Measurements from ENCODE around the gene ARL10. TPM values are rescaled to one million over a fixed set of nuclear protein-coding genes. Genes with fewer than 3 reads are reported as not detected.

ARL10 gene
- total RNA-seq = 1 to 10 TPM; 4.0 to 5.8 TPM

GRCh38 chr5:176365351-176366231 lies at the start of gene ARL10:
Gene ARL10, plus strand, starts transcription at chr5:176365487. Its CDS starts 77 bp downstream, at chr5:176365564.
- H3K4me3 ChIP-seq = peak within 1 kb of the TSS; percentile 60 to 71
- H3K27me3 ChIP-seq = no peaks in the 10 kb centered on the region
- TF ChIP-seq CTCF (IDR thresholded peaks at IDR 0.05) = no peak
- peaks cover 0 to 35% of the 10 kb centered on the region in 2 donors for H3K4me1 ChIP-seq
- no peak for DNase-seq (ENCODE audit: low spot score)
- peaks cover 17% of the 10 kb centered on the region for H3K36me3 ChIP-seq
- no peaks in the 10 kb centered on the region for H3K9me3 ChIP-seq
- peak within 1 kb of the TSS; percentile 75 to 88 for H3K27ac ChIP-seq

- H3K9me3 ChIP-seq = no peaks in the 10 kb centered on the region
- H3K27me3 ChIP-seq = no peaks in the 10 kb centered on the region
- no peak overlapping the region for H3K27ac ChIP-seq
- H3K4me3 ChIP-seq = no peak overlapping the region
- no peak for DNase-seq (ENCODE audit: low spot score)
- TF ChIP-seq CTCF (IDR thresholded peaks at IDR 0.05) = no peak
- H3K36me3 ChIP-seq = no peaks in the 10 kb centered on the region
- H3K4me1 ChIP-seq = no peaks in the 10 kb centered on the region
These were observed 47.5 kb upstream of the ARL10 start for GRCh38 chr5:176317534-176318374.

GRCh38 chr5:176319827-176320554 lies 45.3 kb upstream of the ARL10 start:
- Histone ChIP-seq H3K4me1 (no peaks in the 10 kb centered on the region), H3K27me3 (no peaks in the 10 kb centered on the region), H3K4me3 (no peak overlapping the region), H3K36me3 (peaks cover 4% of the 10 kb centered on the region), H3K9me3 (no peaks in the 10 kb centered on the region), H3K27ac (no peak overlapping the region)
- DNase-seq (ENCODE audit: low spot score) = no peak
- peak in 1 of 2 donors; percentile 43 for TF ChIP-seq CTCF (IDR thresholded peaks at IDR 0.05)

GRCh38 chr5:176320577-176320976 lies 44.7 kb upstream of the ARL10 start:
- DNase-seq (ENCODE audit: low spot score) = no peak
- Histone ChIP-seq H3K4me1 (no peaks in the 10 kb centered on the region), H3K4me3 (no peak overlapping the region), H3K36me3 (peaks cover 4% of the 10 kb centered on the region), H3K9me3 (no peaks in the 10 kb centered on the region), H3K27ac (no peak overlapping the region), H3K27me3 (no peaks in the 10 kb centered on the region)
- TF ChIP-seq CTCF (IDR thresholded peaks at IDR 0.05) = no peak

GRCh38 chr5:176334031-176334770 lies 31.1 kb upstream of the ARL10 start:
- no peak overlapping the region for H3K4me3 ChIP-seq
- no peaks in the 10 kb centered on the region for H3K9me3 ChIP-seq
- no peak for DNase-seq (ENCODE audit: low spot score)
- H3K36me3 ChIP-seq = peaks cover 19% of the 10 kb centered on the region
- TF ChIP-seq CTCF (IDR thresholded peaks at IDR 0.05) = no peak
- no peaks in the 10 kb centered on the region for H3K4me1 ChIP-seq
- H3K27ac ChIP-seq = no peak overlapping the region
- no peaks in the 10 kb centered on the region for H3K27me3 ChIP-seq
